Lower lobe of right lung (tissue), 2 donors: ENCODE measurements around the gene FBXL13. TPM values are rescaled to one million over a fixed set of nuclear protein-coding genes. Genes with fewer than 3 reads are reported as not detected.
"Not testable (repeated sequence)": the region's sequence is repeated elsewhere in the genome, so short reads cannot be mapped to it uniquely, and the experiment has no call there.

ENCODE experiments used
- ATAC-seq, 2 donors: fragments of 200-7000 bp; cut with Tn5 transposase; one replicate each; pipeline ENCODE4 v1.9.1; 2020 to 2022; ENCODE audit warnings: mild to moderate bottlenecking in 2 of 2, moderate library complexity in 2 of 2
- DNase-seq: peaks from one replicate; pipeline ENCODE4 v3.0.0-alpha.2; 2020
- H3K27ac ChIP-seq: fragments of 200-600 bp; one replicate; pipeline ENCODE4 v1.8.0; 2022
- H3K27me3 ChIP-seq: fragments of 200-600 bp; one replicate; pipeline ENCODE4 v1.8.0; 2022; ENCODE audit warnings: low read depth
- H3K36me3 ChIP-seq: fragments of 200-600 bp; one replicate; pipeline ENCODE4 v1.8.0; 2022; ENCODE audit warnings: mild to moderate bottlenecking
- H3K4me1 ChIP-seq: fragments of 200-600 bp; one replicate; pipeline ENCODE4 v1.8.0; 2022
- H3K4me3 ChIP-seq: fragments of 200-600 bp; one replicate; pipeline ENCODE4 v1.8.0; 2022; ENCODE audit warnings: mild to moderate bottlenecking
- H3K9me3 ChIP-seq: fragments of 200-600 bp; one replicate; pipeline ENCODE4 v1.8.0; 2022
- CTCF ChIP-seq: fragments of 200-600 bp; IDR thresholded peaks from one replicate; pipeline ENCODE4 v1.8.0; 2022; ENCODE audit warnings: antibody characterized with exemption, mild to moderate bottlenecking
- intact Hi-C: fragments of 100-400 bp; cut with DNase I; formaldehyde crosslinking; loops from one replicate; pipeline ENCODE4 v1.11.0; 2022
- total RNA-seq: library from RNA; stranded (reverse); fragmentation: NEBNext Ultra II Directional; extraction: Animal tissue kit (Norgen Biotek cat#: 25700); gene quantifications from one replicate; pipeline ENCODE4 v1.2.1, GENCODE V29; 2021
- donor health status: DM: no; HTN: yes; CAD: no; lungs with severe emphysema.

The FBXL13 gene
- total RNA-seq, 1 donor from 2014 or later, result 3.4 TPM

DNA sequence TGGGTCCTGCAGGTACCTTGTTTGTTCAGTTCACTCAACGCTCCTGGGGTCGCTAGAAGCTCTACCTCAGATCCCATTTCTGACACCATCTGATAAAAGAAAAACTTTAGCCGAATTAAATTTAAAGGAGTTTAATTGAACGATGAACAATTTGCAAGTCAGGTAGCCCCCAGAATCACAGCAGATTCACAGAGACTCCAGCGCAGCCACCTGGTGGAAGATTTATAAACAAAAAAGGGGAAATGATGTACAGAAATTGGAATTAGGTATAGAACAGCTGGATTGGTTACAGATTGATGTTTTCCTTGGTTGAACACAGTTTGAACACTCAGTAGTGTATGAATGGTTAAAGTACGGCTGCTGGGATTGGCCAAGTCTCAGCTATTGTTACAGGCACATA lies 23.1 kb downstream of the FBXL13 start:
- Histone ChIP-seq H3K27me3 (no peaks in the 10 kb centered on the region), H3K4me3 (no peak overlapping the region), H3K9me3 (no peaks in the 10 kb centered on the region), H3K36me3 (no peaks in the 10 kb centered on the region), H3K4me1 (no peaks in the 10 kb centered on the region), H3K27ac (no peak overlapping the region)
- intact Hi-C loops, result no loop called here
- no peak for DNase-seq
- TF ChIP-seq CTCF, result no peak
- no peak for ATAC-seq

DNA sequence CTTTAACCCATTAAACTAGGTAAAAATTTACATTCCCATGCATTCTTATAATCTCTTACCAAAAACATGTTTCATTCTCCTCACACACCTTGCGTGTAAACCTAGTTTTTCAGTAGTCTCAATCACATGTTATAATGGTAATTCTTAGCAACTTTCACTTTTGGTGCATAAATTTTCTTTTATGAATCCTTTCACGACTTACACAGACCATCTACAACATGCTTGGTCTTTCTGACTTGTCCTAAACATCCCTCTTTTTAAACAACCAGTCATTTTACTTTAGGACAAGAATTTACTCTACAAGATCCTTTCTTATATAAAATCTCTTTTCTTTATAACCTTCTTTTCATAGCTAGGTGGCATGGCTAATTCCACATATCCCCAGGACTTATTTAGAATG lies 25.8 kb downstream of the FBXL13 start:
- no peaks in the 10 kb centered on the region for H3K27me3 ChIP-seq
- no peaks in the 10 kb centered on the region for H3K36me3 ChIP-seq
- intact Hi-C loops, result no loop called here
- no peaks in the 10 kb centered on the region for H3K9me3 ChIP-seq
- no peaks in the 10 kb centered on the region for H3K4me1 ChIP-seq
- no peak overlapping the region for H3K27ac ChIP-seq
- TF ChIP-seq CTCF, result no peak
- DNase-seq, result no peak
- H3K4me3 ChIP-seq, result no peak overlapping the region
- ATAC-seq, result no peak

DNA sequence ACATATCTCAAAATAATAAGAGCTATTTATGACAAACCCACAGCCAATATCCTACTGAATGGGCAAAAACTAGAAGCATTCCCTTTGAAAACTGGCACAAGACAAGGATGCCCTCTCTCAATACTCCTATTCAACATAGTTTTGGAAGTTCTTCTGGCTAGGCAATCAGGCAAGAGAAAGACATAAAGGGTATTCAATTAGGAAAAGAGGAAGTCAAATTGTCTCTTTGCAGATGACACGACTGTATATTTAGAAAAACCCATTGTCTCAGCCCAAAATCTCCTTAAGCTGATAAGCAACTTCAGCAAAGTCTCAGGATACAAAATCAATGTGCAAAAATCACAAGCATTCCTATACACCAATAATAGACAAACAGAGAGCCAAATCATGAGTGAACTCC lies 32.8 kb downstream of the FBXL13 start:
- ATAC-seq, DNase-seq, intact Hi-C loops, H3K36me3 ChIP-seq, H3K9me3 ChIP-seq, H3K4me3 ChIP-seq, H3K27ac ChIP-seq, H3K27me3 ChIP-seq, H3K4me1 ChIP-seq: not testable (repeated sequence)

DNA sequence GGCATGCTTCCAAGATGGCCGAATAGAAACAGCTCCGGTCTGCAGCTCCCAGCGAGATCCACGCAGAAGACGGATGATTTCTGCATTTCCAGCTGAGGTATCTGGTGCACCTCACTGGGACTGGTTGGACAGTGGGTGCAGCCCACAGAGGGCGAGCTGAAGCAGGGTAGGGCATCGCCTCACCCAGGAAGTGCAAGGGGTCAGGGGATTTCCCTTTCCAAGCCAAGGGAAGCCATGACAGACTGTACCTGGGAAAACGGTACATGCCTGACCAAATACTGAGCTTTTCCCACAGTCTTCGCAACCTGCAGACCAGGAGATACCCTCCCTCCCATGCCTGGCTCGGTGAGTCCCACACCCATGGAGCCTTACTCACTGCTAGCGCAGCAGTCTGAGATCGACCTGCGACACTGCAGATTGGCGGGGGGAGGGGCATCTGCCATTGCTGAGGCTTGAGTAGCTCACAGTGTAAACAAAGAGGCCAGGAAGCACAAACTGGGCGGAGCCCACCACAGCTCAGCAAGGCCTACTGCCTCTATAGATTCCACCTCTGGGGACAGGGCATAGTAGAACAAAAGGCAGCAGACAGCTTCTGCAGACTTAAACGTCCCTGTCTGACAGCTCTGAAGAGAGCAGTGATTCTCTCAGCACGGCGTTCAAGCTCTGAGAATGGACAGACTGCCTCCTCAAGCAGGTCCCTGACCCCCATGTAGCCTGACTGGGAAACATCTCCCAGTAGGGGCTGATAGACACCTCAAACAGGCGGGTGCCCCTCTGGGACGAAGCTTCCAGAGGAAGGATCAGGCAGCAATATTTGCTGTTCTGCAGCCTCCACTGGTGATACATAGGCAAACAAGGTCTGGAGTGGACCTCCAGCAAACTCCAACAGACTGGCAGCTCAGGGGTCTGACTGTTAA lies 36.5 kb downstream of the FBXL13 start:
- H3K27me3 ChIP-seq, H3K27ac ChIP-seq, intact Hi-C loops, H3K4me1 ChIP-seq, H3K9me3 ChIP-seq, ATAC-seq, H3K4me3 ChIP-seq, H3K36me3 ChIP-seq: not testable (repeated sequence)
- DNase-seq, result peak; percentile 59

DNA sequence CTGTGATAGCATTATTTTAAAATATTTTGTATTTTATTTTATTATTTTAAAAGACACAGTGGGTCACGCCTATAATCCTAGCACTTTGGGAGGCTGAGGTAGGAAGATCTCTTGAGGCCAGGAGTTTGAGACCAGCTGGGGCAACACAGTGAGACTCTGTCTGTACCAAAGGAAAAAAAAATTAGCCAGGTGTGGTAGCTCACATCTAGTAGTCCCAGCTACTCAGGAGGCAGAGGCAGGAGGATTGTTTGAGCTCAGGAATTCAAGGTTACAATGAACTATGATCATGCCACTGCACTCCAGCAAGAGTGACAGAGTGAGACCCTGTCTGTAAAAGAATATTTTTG lies 37.1 kb downstream of the FBXL13 start:
- ATAC-seq, result no peak
- no peak for TF ChIP-seq CTCF
- Histone ChIP-seq H3K36me3 (no peaks in the 10 kb centered on the region), H3K4me1 (no peaks in the 10 kb centered on the region), H3K9me3 (peaks cover under 1% of the 10 kb centered on the region), H3K27ac (no peak overlapping the region), H3K27me3 (no peaks in the 10 kb centered on the region), H3K4me3 (no peak overlapping the region)
- no peak for DNase-seq
- intact Hi-C loops, result no loop called here

DNA sequence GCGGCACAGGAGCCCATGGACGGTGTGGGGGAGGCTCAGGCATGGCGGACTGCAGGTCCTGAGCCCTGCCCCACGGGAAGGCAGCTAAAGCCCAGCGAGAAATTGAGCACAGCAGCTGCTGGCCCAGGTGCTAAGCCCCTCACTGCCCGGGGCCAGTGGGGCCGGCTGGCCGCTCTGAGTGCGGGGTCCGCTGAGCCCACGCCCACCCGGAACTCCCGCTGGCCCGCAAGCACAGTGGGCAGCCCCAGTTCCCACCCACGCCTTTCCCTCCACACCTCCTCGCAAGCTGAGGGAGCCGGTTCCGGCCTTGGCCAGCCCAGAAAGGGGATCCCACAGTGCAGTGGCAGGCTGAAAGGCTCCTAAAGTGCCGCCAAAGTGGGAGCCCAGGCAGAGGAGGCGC lies 40.3 kb downstream of the FBXL13 start:
- H3K27me3 ChIP-seq, H3K9me3 ChIP-seq, ATAC-seq, intact Hi-C loops, H3K4me3 ChIP-seq, H3K4me1 ChIP-seq, H3K27ac ChIP-seq, DNase-seq, H3K36me3 ChIP-seq: not testable (repeated sequence)

- DNase-seq, result no peak
- Histone ChIP-seq H3K9me3 (no peaks in the 10 kb centered on the region), H3K27ac (no peak overlapping the region), H3K4me3 (no peak overlapping the region), H3K27me3 (no peaks in the 10 kb centered on the region), H3K4me1 (no peaks in the 10 kb centered on the region), H3K36me3 (no peaks in the 10 kb centered on the region)
- TF ChIP-seq CTCF, result no peak
- no peak for ATAC-seq
- intact Hi-C loops, result no loop called here
Observed at GRCh38 chr7:103031781-103032180, 42.8 kb downstream of the FBXL13 start.
